Keratinocyte (primary cell): ENCODE results near the gene LIPJ. TPM values are rescaled to one million over a fixed set of nuclear protein-coding genes. Genes with fewer than 3 reads are reported as not detected.

ENCODE experiments used
- DNase-seq: peaks from one replicate; pipeline ENCODE4 v3.0.0-alpha.2; 2011; ENCODE audit warnings: low read depth, missing footprints, low spot score
- FAIRE-seq: peaks from 2 replicates; lab custom pipeline; 2011; peaks lifted over from hg19 to GRCh38; lab: Jason Lieb, UNC
- H2AFZ ChIP-seq: 2 replicates; pipeline ENCODE4 v1.6.0; 2012; ENCODE audit warnings: low read length, control low read depth, inconsistent platforms; ENCODE audit not compliant: control insufficient read depth
- H3K27ac ChIP-seq: 2 replicates; pipeline ENCODE4 v1.5.1; 2011; ENCODE audit warnings: low read length; ENCODE audit not compliant: control insufficient read depth, insufficient read depth
- H3K27me3 ChIP-seq: 3 replicates; pipeline ENCODE4 v1.6.0; 2011; ENCODE audit warnings: low read length; ENCODE audit not compliant: control insufficient read depth, insufficient read depth; ENCODE audit errors: extremely low read depth
- H3K36me3 ChIP-seq, 2 experiments: 2 replicates in 1 of 2; 3 replicates in 1 of 2; pipeline ENCODE4 v1.5.1; 2011; ENCODE audit warnings: low read length in 2 of 2, mild to moderate bottlenecking in 1 of 2; ENCODE audit not compliant: control insufficient read depth in 2 of 2, insufficient read depth in 2 of 2; ENCODE audit errors: extremely low read depth in 1 of 2
- H3K4me1 ChIP-seq: 3 replicates; pipeline ENCODE4 v1.5.1; 2011; ENCODE audit warnings: low read length; ENCODE audit not compliant: control insufficient read depth, insufficient read depth; ENCODE audit errors: extremely low read depth
- H3K4me2 ChIP-seq: 3 replicates; pipeline ENCODE4 v1.6.0; 2011; ENCODE audit warnings: low read depth, low read length; ENCODE audit not compliant: control insufficient read depth, insufficient read depth; ENCODE audit errors: extremely low read depth
- H3K4me3 ChIP-seq, 3 experiments: fragments of 200-600 bp in 1 of 3; sonication (generic) in 1 of 3; 2 replicates in 2 of 3; 3 replicates in 1 of 3; pipeline ENCODE4 v1.5.1; 2011 to 2016; ENCODE audit warnings: low read length in 3 of 3, mild to moderate bottlenecking in 3 of 3, control low read depth in 2 of 3, inconsistent platforms in 1 of 3, low read depth in 1 of 3, mixed read lengths in 1 of 3, mixed run types in 1 of 3, moderate library complexity in 1 of 3; ENCODE audit not compliant: control insufficient read depth in 2 of 3, insufficient read depth in 2 of 3; ENCODE audit errors: extremely low read depth in 1 of 3
- H3K79me2 ChIP-seq: 2 replicates; pipeline ENCODE4 v1.6.0; 2012; ENCODE audit warnings: low read length; ENCODE audit not compliant: control insufficient read depth, insufficient read depth
- H3K9ac ChIP-seq: 3 replicates; pipeline ENCODE4 v1.6.0; 2011; ENCODE audit warnings: low read length; ENCODE audit not compliant: control insufficient read depth, insufficient read depth; ENCODE audit errors: extremely low read depth
- H3K9me1 ChIP-seq: 3 replicates; pipeline ENCODE4 v1.6.0; 2011; ENCODE audit warnings: low read length; ENCODE audit not compliant: control insufficient read depth, insufficient read depth; ENCODE audit errors: extremely low read depth
- H3K9me3 ChIP-seq: 2 replicates; pipeline ENCODE4 v1.5.1; 2012; ENCODE audit warnings: low read depth, low read length; ENCODE audit not compliant: control insufficient read depth
- H4K20me1 ChIP-seq: 3 replicates; pipeline ENCODE4 v1.6.0; 2011; ENCODE audit warnings: low read length; ENCODE audit not compliant: control insufficient read depth, insufficient read depth; ENCODE audit errors: extremely low read depth
- CTCF ChIP-seq, 3 experiments: IDR thresholded peaks in 1 of 3; conservative IDR thresholded peaks in 1 of 3; optimal IDR thresholded peaks in 1 of 3; 2 replicates in 2 of 3; 3 replicates in 1 of 3; pipeline versions ENCODE3 to v1.5.1; 2011; ENCODE audit warnings: low read length in 3 of 3, mild to moderate bottlenecking in 3 of 3, moderate library complexity in 2 of 3, control low read depth in 1 of 3, inconsistent platforms in 1 of 3; ENCODE audit not compliant: insufficient read depth in 2 of 3; ENCODE audit errors: extremely low read depth in 1 of 3
- EZH2 ChIP-seq: IDR thresholded peaks from one replicate; pipeline ENCODE4 v1.6.1; 2012; ENCODE audit warnings: inconsistent platforms, mild to moderate bottlenecking, low read length, moderate library complexity
- dilution Hi-C: fragments of 300-500 bp; cut with MboI; formaldehyde crosslinking; loops from one replicate; pipeline ENCODE4 v1.7.0; 2020; ENCODE audit warnings: low sequenced_read_pairs; ENCODE audit not compliant: extremely low pct_ligation_motif_present
- polyA plus RNA-seq, 5 experiments: library from polyadenylated mRNA; depleted of rRNA in 3 of 5; stranded (reverse) in 3 of 5; stranded (forward) in 1 of 5; unstranded in 1 of 5; fragments of >200 nt; gene quantifications; 1 replicate in 1 of 5; 2 replicates in 3 of 5; 3 replicates in 1 of 5; pipeline versions ENCODE4 v1.2.1 to v1.2.3, GENCODE V29; 2011 to 2012; ENCODE audit warnings: missing spikeins in 2 of 5, low read depth in 1 of 5, low replicate concordance in 1 of 5

The LIPJ gene
- polyA plus RNA-seq, 1 donor (not counting 4 experiments of a cell fraction or from before 2014, with no cell fraction given), result 0.03 TPM

DNA sequence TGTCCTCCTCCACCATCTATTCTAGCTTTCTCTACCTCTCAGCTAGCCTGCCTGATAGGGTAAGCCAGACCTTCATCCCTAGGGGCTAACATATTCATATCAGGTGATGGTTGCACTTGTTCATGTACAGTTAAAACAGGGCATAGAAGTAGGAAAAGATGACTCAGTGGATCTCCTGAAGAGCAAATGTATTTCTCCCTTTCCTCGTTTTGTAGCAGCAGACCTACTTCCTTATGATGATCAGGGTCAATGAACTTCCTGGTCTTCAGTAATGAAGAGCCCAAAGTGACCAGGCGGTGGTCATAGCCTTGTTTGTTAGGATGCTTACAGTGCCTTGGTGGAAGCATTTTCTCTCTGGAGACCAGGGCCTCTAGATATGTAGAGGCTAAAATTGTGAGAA is 6.3 kb downstream of the LIPJ start:
- FAIRE-seq (peak; percentile 44), DNase-seq (no peak)
- H3K9me1 ChIP-seq, result no peaks in the 10 kb centered on the region
- H3K4me1 ChIP-seq, result peaks cover 16% of the 10 kb centered on the region
- H3K27ac ChIP-seq, result no peak overlapping the region
- no peaks in the 10 kb centered on the region for H3K36me3 ChIP-seq
- H3K27me3 ChIP-seq, result no peaks in the 10 kb centered on the region
- no peak overlapping the region for H3K4me3 ChIP-seq
- H4K20me1 ChIP-seq, result no peaks in the 10 kb centered on the region
- no peak overlapping the region for H3K4me2 ChIP-seq
- H3K9ac ChIP-seq, result no peak overlapping the region
- no peaks in the 10 kb centered on the region for H3K9me3 ChIP-seq
- H3K79me2 ChIP-seq, result no peaks in the 10 kb centered on the region
- no peak for TF ChIP-seq CTCF (optimal IDR thresholded peaks at IDR 0.05 in 1 of 3, IDR thresholded peaks at IDR 0.05 in 1 of 3, conservative IDR thresholded peaks at IDR 0.05 in 1 of 3; ENCODE audit: extremely low read depth in 1 of 3, insufficient read depth in 2 of 3, low read length in 3 of 3)
- TF ChIP-seq EZH2, result no peak
- H2AFZ ChIP-seq, result no peak overlapping the region
- dilution Hi-C loops, result no loop called here

GRCh38 chr10:88594482-88594881 is 7.9 kb downstream of the LIPJ start:
- DNase-seq, result no peak
- Histone ChIP-seq H4K20me1 (no peaks in the 10 kb centered on the region), H3K79me2 (no peaks in the 10 kb centered on the region), H3K9ac (no peak overlapping the region), H3K27ac (no peak overlapping the region), H3K27me3 (no peaks in the 10 kb centered on the region), H3K4me3 (no peak overlapping the region), H3K36me3 (no peaks in the 10 kb centered on the region), H3K9me1 (no peaks in the 10 kb centered on the region), H3K9me3 (no peaks in the 10 kb centered on the region), H2AFZ (no peak overlapping the region), H3K4me1 (peaks cover 16% of the 10 kb centered on the region), H3K4me2 (no peak overlapping the region)
- dilution Hi-C loops, result no loop called here
- no peak for FAIRE-seq
- TF ChIP-seq EZH2 (no peak), CTCF (optimal IDR thresholded peaks at IDR 0.05 in 1 of 3, IDR thresholded peaks at IDR 0.05 in 1 of 3, conservative IDR thresholded peaks at IDR 0.05 in 1 of 3; ENCODE audit: extremely low read depth in 1 of 3, insufficient read depth in 2 of 3, low read length in 3 of 3) (no peak)
